OCI-LY3 (cell line): Measurements from ENCODE around the gene PPP6R2.

Experiments used
- CTCF ChIP-seq: fragments of 200-600, 300-600 bp; sonication (generic); IDR thresholded peaks from 2 replicates; pipeline ENCODE4 v1.5.1; 2014; ENCODE audit warnings: antibody characterized with exemption, low read length, low read depth
- EZH2phosphoT487 ChIP-seq: fragments of 200-600 bp; shearing (Covaris generic); IDR thresholded peaks from 2 replicates; pipeline ENCODE4 v1.6.1; 2018; ENCODE audit warnings: antibody characterized with exemption, mixed run types, low read depth

GRCh38 chr22:50420581-50420980 lies 77.5 kb downstream of the PPP6R2 start:
- TF ChIP-seq CTCF (no peak), EZH2phosphoT487 (no peak)
